ENCODE measurements around the gene PGC. TPM values are rescaled to one million over a fixed set of nuclear protein-coding genes. Genes with fewer than 3 reads are reported as not detected.

PGC gene
- total and polyA plus RNA-seq, 9 of the 15 experiments (the other 6 are each of a cell fraction or from before 2014, with no cell fraction given): 0.17 to 0.40 TPM; not detected in 7

- TF ChIP-seq ZNF121 (CRISPR knock-in tag; conservative IDR thresholded peaks at IDR 0.05) (no peak), NFIC (IDR thresholded peaks at IDR 0.05) (peak; percentile 47; the same call in 1 of the 2 replicates), CC2D1A (IDR thresholded peaks at IDR 0.05) (no peak), MLLT1 (IDR thresholded peaks at IDR 0.05) (no peak), NBN (IDR thresholded peaks at IDR 0.05; ENCODE audit: low read depth) (no peak), CBX2 (IDR thresholded peaks at IDR 0.05; ENCODE audit: insufficient read depth, low read length, poor library complexity, severe bottlenecking) (no peak), ESRRA (IDR thresholded peaks at IDR 0.05; ENCODE audit: borderline replicate concordance, low read depth) (peak; percentile 60; the same call in 1 of the 2 replicates), SAP30 (IDR thresholded peaks at IDR 0.05; ENCODE audit: borderline replicate concordance, insufficient read depth, low read depth, low read length, poor library complexity, severe bottlenecking) (peak; percentile 73), ZNF24 (IDR thresholded peaks at IDR 0.05) (no peak), HNRNPH1 (optimal IDR thresholded peaks at IDR 0.05; ENCODE audit: low read depth, low read length) (no peak), RREB1 (CRISPR knock-in tag; IDR thresholded peaks at IDR 0.05) (0 out of 2 replicates have a peak, but pooled peaks have one; percentile 20), POLR2G (IDR thresholded peaks at IDR 0.05; ENCODE audit: low read depth, low read length) (peak; percentile 58; the same call in 1 of the 2 replicates), POLR2H (tag; IDR thresholded peaks at IDR 0.05; ENCODE audit: low read depth) (no peak), GTF2B (IDR thresholded peaks at IDR 0.05; ENCODE audit: extremely low read depth, insufficient read length) (no peak), TAF9B (IDR thresholded peaks at IDR 0.05; ENCODE audit: partially characterized antibody) (no peak), NONO (IDR thresholded peaks at IDR 0.05; ENCODE audit: low read depth in 2 of 2, low read length in 1 of 2) (no peak), RNF2 (IDR thresholded peaks at IDR 0.05) (no peak), ZNF232 (CRISPR knock-in tag; IDR thresholded peaks at IDR 0.05) (no peak), ZC3H8 (IDR thresholded peaks at IDR 0.05) (no peak), L3MBTL2 (IDR thresholded peaks at IDR 0.05) (peak; percentile 48; the same call in 1 of the 2 replicates), GTF2A2 (tag; IDR thresholded peaks at IDR 0.05) (no peak)
These were observed 12.4 kb downstream of the PGC start (continued) for GRCh38 chr6:41734666-41735426.
